WERI-Rb-1 (cell line): ENCODE data around the gene OR52N4.

Experiments used
- DNase-seq: peaks from one replicate; pipeline ENCODE4 v3.0.0-alpha.2; 2020
- H3K27ac ChIP-seq: fragments of 250-450 bp; sonication (Bioruptor Pico); 2 replicates; pipeline ENCODE4 v1.5.1; 2020; ENCODE audit warnings: mild to moderate bottlenecking, moderate library complexity
- H3K27me3 ChIP-seq: fragments of 250-450 bp; sonication (Bioruptor Pico); 2 replicates; pipeline ENCODE4 v1.5.1; 2021; ENCODE audit warnings: mild to moderate bottlenecking, low read depth, moderate library complexity; ENCODE audit not compliant: insufficient read depth, severe bottlenecking
- H3K36me3 ChIP-seq: fragments of 250-450 bp; sonication (Bioruptor Pico); 2 replicates; pipeline ENCODE4 v1.5.1; 2020; ENCODE audit warnings: mild to moderate bottlenecking, moderate library complexity
- H3K4me3 ChIP-seq: 2 replicates; pipeline ENCODE4 v1.5.1; 2011; ENCODE audit warnings: low read depth, mild to moderate bottlenecking, control low read depth, low read length
- H3K9me3 ChIP-seq: fragments of 250-450 bp; sonication (Bioruptor Pico); 2 replicates; pipeline ENCODE4 v1.5.1; 2021; ENCODE audit warnings: mild to moderate bottlenecking, moderate library complexity; ENCODE audit not compliant: severe bottlenecking
- TF ChIP-seq, protein P1 (sequence below): IDR thresholded peaks from 2 replicates; pipeline ENCODE4 v1.5.1; 2011; ENCODE audit warnings: low read depth, mild to moderate bottlenecking, control low read depth, inconsistent platforms, low read length

OR52N4 gene

DNA sequence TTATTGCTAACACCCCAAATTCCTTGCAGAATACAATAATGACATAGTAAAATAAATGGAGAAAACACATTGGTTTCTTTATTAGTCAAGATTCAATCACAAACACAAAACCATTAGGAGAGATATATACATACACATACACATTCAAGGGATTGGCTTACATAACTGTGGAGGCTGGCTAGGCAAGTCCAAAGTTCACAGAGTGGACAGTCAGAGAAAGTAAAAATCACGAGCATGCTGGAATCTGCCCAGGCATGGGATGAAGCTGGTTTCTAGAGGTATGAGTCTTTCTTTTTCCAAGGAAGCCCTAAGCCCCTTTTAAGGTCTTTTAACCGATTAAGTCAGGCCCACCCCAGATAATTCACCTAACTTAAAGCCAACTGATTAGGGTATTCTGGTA, 31.4 kb upstream of the OR52N4 start:
- Histone ChIP-seq H3K27ac (no peak overlapping the region), H3K27me3 (peaks cover 33% of the 10 kb centered on the region), H3K4me3 (no peak overlapping the region), H3K9me3 (no peaks in the 10 kb centered on the region), H3K36me3 (no peaks in the 10 kb centered on the region)
- DNase-seq: no peak
- TF ChIP-seq, protein P1, sequence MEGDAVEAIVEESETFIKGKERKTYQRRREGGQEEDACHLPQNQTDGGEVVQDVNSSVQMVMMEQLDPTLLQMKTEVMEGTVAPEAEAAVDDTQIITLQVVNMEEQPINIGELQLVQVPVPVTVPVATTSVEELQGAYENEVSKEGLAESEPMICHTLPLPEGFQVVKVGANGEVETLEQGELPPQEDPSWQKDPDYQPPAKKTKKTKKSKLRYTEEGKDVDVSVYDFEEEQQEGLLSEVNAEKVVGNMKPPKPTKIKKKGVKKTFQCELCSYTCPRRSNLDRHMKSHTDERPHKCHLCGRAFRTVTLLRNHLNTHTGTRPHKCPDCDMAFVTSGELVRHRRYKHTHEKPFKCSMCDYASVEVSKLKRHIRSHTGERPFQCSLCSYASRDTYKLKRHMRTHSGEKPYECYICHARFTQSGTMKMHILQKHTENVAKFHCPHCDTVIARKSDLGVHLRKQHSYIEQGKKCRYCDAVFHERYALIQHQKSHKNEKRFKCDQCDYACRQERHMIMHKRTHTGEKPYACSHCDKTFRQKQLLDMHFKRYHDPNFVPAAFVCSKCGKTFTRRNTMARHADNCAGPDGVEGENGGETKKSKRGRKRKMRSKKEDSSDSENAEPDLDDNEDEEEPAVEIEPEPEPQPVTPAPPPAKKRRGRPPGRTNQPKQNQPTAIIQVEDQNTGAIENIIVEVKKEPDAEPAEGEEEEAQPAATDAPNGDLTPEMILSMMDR: no peak

GRCh38 chr11:5726351-5726750, 27.7 kb upstream of the OR52N4 start:
- Histone ChIP-seq H3K36me3 (no peaks in the 10 kb centered on the region), H3K4me3 (no peak overlapping the region), H3K27me3 (peaks cover 32% of the 10 kb centered on the region), H3K27ac (no peak overlapping the region), H3K9me3 (no peaks in the 10 kb centered on the region)
- DNase-seq: no peak
- TF ChIP-seq, protein P1: no peak

- TF ChIP-seq, protein P1: no peak
- peaks cover 39% of the 10 kb centered on the region for H3K27me3 ChIP-seq
These were observed 26.4 kb upstream of the OR52N4 start for GRCh38 chr11:5727691-5728090.

GRCh38 chr11:5736396-5736795, 17.6 kb upstream of the OR52N4 start, which contains the start of gene OR56B1:
Gene OR56B1, plus strand, starts transcription at chr11:5736448. Its CDS starts 69 bp downstream, at chr11:5736517.
- DNase-seq: no peak
- TF ChIP-seq, protein P1: no peak
- Histone ChIP-seq H3K27ac (no peak within 1 kb of the TSS), H3K36me3 (no peaks in the 10 kb centered on the region), H3K9me3 (no peaks in the 10 kb centered on the region), H3K4me3 (no peak within 1 kb of the TSS), H3K27me3 (peaks cover 30% of the 10 kb centered on the region)

More at GRCh38 chr11:5727691-5728090, 26.4 kb upstream of the OR52N4 start:
- no peak overlapping the region for H3K27ac ChIP-seq
- no peaks in the 10 kb centered on the region for H3K36me3 ChIP-seq
- H3K4me3 ChIP-seq: no peak overlapping the region
- no peak for DNase-seq
- no peaks in the 10 kb centered on the region for H3K9me3 ChIP-seq

- Histone ChIP-seq H3K4me3 (no peak overlapping the region), H3K27ac (no peak overlapping the region), H3K27me3 (peaks cover 27% of the 10 kb centered on the region), H3K9me3 (no peaks in the 10 kb centered on the region), H3K36me3 (no peaks in the 10 kb centered on the region)
- TF ChIP-seq, protein P1: no peak
- DNase-seq: no peak
These were observed 17.0 kb upstream of the OR52N4 start for GRCh38 chr11:5737091-5737490.

- no peak overlapping the region for H3K4me3 ChIP-seq
- no peak for DNase-seq
- no peaks in the 10 kb centered on the region for H3K9me3 ChIP-seq
- H3K36me3 ChIP-seq: no peaks in the 10 kb centered on the region
- peaks cover 29% of the 10 kb centered on the region for H3K27me3 ChIP-seq
- TF ChIP-seq, protein P1: no peak
- H3K27ac ChIP-seq: no peak overlapping the region
These were observed 16.2 kb upstream of the OR52N4 start for GRCh38 chr11:5737670-5738392.
